GM12865 (cell line): ENCODE results near the gene PARN.
"Not testable (repeated sequence)": the region's sequence is repeated elsewhere in the genome, so short reads cannot be mapped to it uniquely, and the experiment has no call there.

Experiments used
- DNase-seq: peaks from one replicate; pipeline ENCODE4 v3.0.0; 2010; ENCODE audit warnings: low read depth
- H3K4me3 ChIP-seq: 2 replicates; pipeline ENCODE4 v1.5.1; 2011; ENCODE audit warnings: mild to moderate bottlenecking, low read depth, low read length, control low read depth
- TF ChIP-seq, protein P1 (sequence below): IDR thresholded peaks from 2 replicates; pipeline ENCODE4 v1.5.1; 2011; ENCODE audit warnings: low read length, control low read depth, low read depth, inconsistent platforms; ENCODE audit not compliant: insufficient read depth; ENCODE audit errors: missing control alignments

The PARN gene

DNA sequence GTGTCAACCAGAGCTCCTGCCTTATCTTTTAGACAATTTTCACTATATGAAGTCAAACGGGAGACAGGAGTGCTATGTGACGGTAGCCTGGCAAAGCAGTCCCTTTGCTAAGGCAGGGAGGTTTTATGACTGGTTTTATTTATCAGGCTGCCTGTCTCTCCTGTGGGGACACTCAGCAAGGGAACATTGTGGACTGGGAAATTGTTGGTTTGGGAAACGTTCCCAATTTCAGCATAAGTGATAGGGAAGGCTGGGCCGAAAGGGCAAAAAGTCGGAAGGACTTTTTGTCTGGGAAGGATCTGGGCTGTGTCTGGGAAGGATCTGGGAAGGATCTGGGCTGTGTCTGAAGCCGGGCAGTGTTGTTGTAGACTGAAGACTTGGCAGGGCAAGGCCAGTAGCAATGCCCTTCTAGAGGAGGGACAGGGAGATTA is 211.2 kb downstream of the PARN start:
- TF ChIP-seq, protein P1, sequence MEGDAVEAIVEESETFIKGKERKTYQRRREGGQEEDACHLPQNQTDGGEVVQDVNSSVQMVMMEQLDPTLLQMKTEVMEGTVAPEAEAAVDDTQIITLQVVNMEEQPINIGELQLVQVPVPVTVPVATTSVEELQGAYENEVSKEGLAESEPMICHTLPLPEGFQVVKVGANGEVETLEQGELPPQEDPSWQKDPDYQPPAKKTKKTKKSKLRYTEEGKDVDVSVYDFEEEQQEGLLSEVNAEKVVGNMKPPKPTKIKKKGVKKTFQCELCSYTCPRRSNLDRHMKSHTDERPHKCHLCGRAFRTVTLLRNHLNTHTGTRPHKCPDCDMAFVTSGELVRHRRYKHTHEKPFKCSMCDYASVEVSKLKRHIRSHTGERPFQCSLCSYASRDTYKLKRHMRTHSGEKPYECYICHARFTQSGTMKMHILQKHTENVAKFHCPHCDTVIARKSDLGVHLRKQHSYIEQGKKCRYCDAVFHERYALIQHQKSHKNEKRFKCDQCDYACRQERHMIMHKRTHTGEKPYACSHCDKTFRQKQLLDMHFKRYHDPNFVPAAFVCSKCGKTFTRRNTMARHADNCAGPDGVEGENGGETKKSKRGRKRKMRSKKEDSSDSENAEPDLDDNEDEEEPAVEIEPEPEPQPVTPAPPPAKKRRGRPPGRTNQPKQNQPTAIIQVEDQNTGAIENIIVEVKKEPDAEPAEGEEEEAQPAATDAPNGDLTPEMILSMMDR: no peak
- no peak for DNase-seq
- H3K4me3 ChIP-seq: no peak overlapping the region

DNA sequence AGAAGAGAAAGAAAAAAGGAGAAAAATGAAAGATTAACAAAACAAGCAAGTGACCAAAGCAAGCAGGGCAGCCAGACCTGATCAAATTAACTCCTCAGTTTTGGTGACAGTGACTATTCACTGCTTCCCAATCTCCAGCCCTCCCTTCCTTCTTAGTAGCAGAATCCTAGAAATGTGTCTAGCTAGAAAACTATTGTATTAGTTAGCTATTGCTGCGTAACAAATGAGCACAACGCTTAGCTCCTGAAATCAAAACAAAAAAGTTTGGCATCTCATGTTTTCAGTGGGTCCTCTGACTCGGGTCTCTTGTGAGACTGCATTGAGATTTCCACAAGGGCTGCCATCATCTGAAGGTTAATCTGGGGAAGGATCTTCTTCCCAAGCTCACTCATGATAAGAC is 213.9 kb downstream of the PARN start:
- no peak overlapping the region for H3K4me3 ChIP-seq
- TF ChIP-seq, protein P1: no peak
- DNase-seq: no peak

DNA sequence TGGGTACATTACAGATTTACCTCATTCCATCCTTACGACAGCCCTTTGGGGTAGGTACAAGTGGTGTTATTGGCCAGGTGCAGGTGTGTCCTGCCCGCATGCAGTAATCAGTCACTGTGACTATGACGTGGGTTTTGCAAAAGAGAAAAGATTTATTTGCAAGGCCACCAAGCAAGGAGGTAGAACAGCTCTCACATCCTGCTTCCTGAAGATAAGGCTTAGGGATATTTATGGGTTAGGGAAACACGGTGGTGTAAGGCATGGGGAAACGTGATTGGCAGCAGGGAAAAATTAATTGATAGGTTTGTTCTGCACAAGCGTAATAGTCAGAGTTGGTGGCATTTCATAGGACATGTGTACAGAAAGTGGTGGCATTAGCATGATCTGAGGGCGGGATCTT is 214.8 kb downstream of the PARN start:
- DNase-seq: no peak
- H3K4me3 ChIP-seq: no peak overlapping the region
- TF ChIP-seq, protein P1: no peak

DNA sequence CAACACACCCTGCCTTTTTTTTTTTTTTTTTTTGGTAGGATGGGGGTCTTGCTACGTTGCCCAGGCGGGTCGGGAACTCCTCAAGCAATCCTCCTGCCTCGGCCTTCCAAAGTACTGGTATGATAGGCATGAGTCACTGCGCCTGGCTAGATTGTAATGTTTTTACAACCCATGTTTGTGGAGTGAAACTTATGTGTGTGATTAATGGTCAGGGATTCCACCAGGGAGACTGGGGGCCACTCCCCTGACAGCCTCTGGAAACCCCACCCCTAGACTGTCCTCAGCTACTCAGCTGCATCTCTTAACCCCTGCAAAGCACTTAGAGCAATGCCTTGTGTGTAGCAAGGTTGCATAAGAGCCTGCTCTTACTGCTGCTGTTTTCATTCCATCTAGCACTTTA is 220.5 kb downstream of the PARN start:
- no peak overlapping the region for H3K4me3 ChIP-seq
- DNase-seq: peak; percentile 12
- TF ChIP-seq, protein P1: no peak

DNA sequence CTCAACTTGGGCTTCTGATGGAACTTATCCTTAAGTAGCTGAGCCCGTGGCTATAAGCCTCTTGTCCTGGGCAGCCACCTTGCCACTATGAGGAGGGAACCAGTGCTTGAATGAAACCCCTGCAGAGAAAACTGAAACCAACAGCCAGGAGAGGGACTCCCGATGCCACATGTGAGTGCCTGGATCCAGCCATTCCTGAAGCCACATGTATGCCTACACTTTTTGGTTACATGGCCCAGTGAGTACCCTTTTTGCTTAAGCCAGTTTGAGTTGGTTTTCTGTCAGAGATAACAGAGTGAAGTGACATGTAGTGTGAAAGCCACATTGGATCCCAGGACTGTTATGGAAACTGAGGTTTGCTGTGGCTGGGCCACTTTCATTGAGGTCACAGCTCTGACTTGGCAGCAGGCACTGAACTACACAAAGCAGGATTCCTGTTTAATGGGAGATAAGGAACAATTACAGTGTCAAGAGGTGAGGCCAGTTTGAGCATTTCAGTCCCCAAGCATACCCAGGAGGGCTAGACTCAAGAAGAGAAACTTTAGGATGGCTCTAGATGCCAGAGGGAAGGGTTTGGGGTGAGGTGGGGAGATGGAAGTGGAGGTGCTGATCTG is 222.2 kb downstream of the PARN start:
- DNase-seq: peak; percentile 26
- no peak overlapping the region for H3K4me3 ChIP-seq
- TF ChIP-seq, protein P1: no peak

DNA sequence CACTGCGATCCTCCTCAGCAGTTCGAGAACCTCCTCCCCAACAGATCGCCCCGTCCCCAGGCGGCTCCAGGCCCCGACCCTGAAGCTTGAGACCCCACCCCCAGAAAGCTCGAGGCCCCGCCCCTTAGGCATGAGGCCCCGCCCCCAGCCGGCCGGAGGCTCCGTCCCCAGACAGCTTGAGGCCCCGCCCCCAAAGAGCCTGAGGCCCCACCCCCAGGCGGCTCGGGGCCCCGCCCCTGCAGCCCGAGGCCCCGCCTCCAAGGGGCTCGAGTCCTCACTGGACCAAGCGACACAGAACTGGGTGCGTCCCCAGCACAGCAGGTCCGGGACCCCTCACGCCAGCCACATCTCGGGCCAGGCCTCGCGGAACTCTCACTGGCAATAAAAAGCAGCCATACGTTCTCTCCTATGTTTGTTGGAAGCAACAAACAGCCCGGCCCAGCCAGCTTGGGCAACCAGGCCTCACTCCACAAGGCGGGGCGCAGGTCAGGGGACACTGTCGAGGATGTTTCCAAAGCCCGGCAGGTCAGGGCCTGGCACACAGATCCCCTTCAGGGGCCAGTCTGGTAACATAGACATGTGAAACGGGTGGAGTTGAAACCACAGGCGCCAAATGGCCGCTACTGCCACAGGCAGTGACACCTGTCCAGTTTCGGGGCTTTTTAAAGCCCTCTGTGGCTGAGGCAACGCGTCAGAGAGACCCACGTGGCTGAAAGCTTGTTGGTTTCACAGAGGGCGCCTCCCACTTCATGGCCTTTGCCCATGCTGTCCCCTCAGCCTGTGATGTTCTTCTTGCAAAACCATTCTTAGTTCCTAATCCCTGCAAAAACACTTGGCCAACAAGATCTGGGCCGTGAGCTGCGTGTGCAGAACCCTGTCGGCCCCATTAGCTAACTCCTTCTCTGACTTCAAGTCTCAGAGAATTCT is 224.2 kb downstream of the PARN start:
- DNase-seq: peak; percentile 95

DNA sequence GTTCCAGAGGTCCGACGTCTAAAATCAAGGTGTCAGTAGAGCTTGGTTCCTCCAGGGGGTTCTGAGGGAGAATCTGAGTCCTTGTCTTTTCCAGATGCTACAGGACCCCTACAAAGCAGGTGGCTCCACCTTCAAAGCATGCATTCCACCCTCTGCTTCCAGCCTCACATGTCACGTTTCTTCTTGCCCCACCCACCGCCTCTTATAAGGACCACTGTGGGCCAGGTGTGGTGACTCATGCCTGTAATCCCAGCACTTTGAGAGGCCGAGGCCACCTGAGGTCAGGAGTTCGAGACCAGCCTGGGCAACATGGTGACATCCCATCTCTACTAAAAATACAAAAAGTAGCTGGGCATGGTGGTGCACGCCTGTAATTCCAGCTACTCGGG is 227.1 kb downstream of the PARN start:
- not testable (repeated sequence) for DNase-seq, H3K4me3 ChIP-seq

More for the DNA sequence above, 224.2 kb downstream of the PARN start:
- peak overlapping the region; percentile 16; the same call in 1 of the 2 replicates for H3K4me3 ChIP-seq
- TF ChIP-seq, protein P1: no peak

DNA sequence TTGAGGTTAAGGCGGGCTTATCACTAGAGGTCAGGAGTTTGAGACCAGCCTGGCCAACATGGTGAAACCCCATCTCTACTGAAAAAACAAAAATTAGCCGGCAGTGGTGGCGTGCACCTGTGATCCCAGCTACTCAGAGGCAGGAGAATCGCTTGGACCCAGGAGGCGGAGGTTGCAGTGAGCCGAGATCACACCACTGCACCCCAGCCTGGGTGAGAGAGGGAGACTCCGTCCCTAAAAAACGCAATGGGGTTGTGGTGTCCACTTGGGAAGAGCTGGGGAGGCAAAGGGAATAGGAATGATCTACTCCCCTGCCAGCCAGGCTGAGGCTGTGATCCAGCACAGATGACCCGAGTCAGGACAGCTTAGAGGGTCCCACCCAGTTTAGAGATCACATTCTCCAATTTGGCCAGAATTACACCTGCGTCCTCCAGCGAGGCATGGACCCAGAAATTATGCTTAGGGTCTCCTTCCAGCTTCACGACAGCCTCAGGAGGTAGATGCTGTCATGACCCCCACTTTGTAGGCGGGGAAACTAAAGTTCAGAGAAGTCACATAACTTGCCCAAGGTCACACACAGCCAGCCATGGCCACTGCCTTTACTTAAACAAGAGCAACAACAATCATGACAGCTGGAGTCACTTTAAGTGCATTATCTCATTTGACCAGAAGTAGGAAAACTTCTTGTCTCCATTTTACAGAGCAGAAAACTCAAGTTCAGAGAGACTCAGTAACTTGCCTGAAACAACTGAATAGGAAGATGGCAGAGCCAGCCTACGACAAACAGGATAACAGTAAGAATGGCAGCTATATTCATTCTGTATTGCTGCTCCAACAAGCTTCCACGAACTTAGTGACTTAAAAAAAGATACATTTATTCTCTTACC is 227.7 kb downstream of the PARN start:
- DNase-seq, H3K4me3 ChIP-seq: not testable (repeated sequence)

DNA sequence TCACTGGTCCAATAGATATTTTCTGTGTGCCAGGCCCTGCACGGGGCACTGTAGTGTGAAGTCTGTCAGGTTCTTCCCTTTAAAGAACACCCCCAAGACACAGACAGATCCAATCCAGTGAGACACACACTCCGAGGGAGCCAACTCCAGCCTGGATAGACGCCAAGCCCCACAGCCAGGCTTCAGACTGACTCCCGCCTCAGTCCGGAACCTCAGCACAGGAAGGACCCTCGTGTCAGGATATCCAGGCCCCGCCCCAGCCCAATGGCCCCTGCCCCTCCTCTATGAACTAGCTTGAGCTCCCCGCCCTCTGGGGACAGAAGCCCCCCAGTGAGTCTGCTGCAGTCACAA is 228.4 kb downstream of the PARN start:
- not testable (repeated sequence) for H3K4me3 ChIP-seq, DNase-seq
